ENCODE results near the gene TMX4.

DNA sequence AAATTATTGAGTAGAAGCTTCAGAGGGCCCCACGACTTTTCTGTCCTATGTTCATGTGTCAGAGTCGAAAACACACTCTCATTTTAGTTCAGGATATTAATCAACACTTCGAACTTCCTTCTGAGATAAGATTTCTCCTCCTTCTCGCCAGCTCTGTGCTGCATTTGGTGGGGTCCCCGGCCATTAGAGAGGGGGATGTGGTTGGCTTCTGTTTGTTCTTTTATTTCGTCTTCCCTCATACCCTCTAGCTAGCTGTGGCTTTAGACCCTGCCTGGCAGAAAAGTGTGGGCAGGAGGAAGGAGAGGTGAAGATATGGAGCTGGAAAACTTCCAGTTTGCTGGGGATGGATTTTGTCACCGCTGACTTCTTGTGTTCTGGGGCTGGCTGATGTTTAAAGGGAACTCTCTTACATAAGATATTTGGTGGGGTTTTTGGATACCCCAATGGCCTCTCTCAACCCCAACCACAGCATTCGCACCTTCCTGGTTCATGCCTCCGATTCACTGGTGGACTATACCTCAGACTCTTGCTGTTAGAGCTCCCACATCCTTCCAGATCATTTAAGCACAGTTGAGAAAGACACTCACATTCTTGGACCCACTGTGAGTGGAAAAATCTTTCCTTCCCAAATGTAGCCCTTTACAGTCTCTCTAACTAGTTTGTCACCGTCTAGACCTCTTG lies 30.7 kb upstream of the TMX4 start:
- TF ChIP-seq, protein P1, sequence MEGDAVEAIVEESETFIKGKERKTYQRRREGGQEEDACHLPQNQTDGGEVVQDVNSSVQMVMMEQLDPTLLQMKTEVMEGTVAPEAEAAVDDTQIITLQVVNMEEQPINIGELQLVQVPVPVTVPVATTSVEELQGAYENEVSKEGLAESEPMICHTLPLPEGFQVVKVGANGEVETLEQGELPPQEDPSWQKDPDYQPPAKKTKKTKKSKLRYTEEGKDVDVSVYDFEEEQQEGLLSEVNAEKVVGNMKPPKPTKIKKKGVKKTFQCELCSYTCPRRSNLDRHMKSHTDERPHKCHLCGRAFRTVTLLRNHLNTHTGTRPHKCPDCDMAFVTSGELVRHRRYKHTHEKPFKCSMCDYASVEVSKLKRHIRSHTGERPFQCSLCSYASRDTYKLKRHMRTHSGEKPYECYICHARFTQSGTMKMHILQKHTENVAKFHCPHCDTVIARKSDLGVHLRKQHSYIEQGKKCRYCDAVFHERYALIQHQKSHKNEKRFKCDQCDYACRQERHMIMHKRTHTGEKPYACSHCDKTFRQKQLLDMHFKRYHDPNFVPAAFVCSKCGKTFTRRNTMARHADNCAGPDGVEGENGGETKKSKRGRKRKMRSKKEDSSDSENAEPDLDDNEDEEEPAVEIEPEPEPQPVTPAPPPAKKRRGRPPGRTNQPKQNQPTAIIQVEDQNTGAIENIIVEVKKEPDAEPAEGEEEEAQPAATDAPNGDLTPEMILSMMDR (optimal IDR thresholded peaks at IDR 0.05 in 1 of 3, IDR thresholded peaks at IDR 0.05 in 1 of 3, conservative IDR thresholded peaks at IDR 0.05 in 1 of 3; ENCODE audit: extremely low read depth in 1 of 3, insufficient read depth in 2 of 3, low read length in 3 of 3) = no peak
- TF ChIP-seq EZH2 (IDR thresholded peaks at IDR 0.05; ENCODE audit: low read length) = no peak

Measured in keratinocyte (primary cell).